GM18511 (cell line): ENCODE results near the gene ZNF839.
"Not testable (repeated sequence)": the region's sequence is repeated elsewhere in the genome, so short reads cannot be mapped to it uniquely, and the experiment has no call there.

Source experiments
- ATAC-seq: cut with Tn5 transposase; IDR thresholded peaks from one replicate; pipeline ENCODE4 v1.9.1; 2021; ENCODE audit warnings: mild to moderate bottlenecking, moderate library complexity; ENCODE audit not compliant: unreplicated experiment

The ZNF839 gene

DNA sequence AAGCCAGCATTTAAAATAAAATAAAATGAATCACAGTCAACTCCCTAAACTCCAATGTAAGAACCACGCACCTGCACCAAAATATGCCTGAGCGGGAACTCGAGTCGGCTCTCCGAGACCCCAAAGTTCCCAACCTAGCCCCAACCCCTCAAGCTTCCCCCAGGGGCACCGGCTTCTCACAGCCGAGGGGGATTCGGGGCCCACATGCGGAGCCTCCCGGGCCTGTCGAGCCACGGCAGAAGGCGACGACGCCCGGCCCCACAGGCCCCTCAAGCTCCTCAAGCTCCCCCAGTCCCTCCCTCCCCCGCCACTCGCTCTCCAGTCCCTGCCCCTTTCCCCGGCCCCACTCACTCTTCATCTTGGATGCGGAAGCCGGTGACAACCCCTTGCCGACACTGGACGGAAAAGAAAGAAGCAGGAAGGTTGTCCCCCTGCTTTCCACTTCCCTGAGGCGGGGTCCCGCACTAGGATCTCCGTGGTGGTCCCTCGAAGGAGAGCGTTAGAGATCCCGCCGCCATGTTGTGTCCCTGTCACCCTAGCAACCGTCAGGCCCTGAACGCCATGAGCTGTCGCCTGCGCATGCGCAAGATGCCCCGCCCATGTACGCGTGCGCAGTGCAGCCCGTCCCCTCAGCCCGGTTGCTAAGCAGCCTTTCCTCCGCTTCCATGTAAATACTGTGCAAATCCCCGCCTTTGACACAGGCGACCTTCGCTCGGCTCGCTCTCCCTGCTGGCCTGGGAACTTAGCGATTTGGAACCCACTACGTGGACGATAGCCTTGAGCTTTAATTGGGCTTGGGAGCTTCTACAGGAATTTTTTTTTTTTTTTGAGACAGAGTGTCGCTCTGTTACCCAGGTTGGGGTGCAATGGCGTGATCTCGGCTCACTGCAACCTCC is 14.7 kb upstream of the ZNF839 start, which contains the start of gene MOK:
TSS of gene MOK (minus strand) at position 554 of the 896 bp plus-strand sequence. CDS start at position 358, 196 bp downstream.
- ATAC-seq: peak; percentile 99

DNA sequence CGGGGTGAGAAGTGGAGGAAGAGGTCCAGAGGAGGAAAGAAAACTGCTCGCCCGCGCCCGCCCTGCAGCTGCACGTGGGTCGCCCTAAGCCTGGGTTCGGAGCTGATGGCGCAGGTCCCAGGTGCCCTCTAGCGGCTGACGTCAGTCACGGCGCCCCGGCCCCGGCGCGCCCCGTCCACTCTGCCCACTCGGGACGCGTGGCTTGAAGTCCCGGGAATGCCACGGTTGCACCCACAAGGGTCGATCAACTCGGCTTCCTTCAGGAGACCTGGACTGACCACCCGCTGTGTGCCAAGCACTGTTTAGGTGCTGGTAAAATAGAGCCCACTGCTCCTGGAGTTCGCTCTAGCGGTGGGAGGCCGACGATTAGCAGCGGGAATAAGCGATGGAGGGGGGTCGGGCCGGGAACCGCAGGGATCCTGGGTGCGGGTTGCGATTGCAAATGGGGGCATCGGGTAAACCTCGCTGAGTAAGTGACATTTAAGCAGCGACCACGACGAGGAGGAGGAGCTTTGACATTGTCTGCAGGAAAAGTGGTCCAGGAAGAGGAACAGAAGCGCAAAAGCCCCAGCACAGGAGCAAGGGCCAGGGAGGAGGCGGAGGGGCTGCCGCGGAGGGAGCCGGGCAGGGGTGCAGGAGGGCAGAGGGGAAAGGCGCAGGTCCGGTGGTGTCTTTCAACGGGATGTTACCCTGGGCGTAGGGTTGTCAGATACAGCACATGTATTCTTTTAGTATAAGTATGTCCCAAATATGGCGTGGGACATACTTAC is 5.1 kb upstream of the ZNF839 start:
- peak; percentile 66 for ATAC-seq

DNA sequence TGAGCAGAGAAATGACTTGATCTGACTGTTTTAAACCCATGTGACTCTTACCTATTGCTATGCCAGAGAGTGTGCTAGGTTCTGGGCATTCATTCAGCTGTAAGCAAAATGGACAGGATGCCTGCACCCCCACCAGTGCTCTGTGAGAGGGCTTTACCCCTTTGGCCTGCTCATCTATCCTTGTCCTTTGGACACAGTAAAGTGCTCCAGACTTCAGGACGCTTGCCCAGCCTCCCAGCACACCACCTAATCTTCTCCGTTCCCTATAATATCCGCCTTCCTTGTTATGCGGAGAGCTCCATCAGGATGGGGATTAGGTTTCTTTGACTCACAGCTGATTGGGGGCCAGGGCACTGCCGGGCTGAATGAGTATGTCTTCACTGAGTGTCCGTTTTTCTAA is 4.4 kb upstream of the ZNF839 start:
- no peak for ATAC-seq

DNA sequence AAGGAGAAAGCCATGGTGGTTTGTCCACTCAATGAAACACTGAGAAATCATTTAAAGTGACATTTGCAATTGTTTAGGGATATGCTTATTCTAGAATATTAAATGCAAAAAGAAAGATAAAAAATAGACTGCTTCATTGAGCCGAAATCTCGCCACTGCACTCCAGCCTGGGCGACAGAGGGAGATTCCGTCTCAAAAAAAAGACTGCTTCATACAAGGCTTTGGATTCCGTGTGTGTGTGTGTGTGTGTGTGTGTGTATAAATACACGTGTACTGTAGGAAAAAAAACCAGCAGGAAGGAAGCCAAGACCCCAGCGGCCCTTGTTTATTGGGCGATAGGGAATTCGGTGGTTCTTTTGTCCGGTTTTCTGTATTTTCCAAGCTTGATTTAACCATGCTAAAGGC is 3.2 kb upstream of the ZNF839 start:
- ATAC-seq: no peak

DNA sequence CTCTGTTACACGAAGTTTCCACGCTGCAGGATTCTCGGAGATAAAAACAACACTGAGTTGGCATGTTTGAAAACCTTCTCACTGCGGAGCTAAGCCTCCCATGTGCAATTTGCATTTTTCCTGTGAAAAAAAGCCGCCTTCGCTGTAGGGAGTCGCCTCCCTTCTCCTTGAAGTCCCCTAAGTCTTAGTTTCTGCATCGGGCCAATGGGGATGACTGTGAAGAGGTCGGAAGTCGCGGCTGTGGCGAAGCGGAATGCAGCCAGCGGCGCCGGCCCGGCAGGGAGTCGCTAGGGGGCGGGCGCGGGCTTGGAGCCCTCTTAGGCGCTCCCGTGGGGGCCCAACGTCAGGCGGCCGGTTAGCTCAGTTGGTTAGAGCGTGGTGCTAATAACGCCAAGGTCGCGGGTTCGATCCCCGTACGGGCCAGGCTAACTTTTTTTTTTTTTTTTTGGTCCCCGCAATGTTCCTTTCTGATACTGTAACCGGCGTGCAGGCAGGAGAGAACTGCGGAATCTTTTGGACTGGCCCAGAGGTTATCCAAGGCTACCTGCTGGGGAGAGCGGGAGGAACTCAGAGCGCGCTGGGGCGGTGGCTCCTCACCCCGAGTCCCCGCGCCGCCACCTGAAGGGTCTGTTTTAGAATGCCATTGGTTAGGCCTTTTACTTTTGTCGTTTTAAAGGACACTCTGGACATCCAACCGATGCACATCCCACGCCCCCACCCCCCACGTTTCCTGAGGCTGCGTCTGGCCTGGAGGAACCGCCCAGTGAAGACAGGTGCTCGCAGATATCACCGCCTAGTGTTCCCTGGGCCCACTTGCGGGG is 2.6 kb upstream of the ZNF839 start:
- ATAC-seq: peak; percentile 63

DNA sequence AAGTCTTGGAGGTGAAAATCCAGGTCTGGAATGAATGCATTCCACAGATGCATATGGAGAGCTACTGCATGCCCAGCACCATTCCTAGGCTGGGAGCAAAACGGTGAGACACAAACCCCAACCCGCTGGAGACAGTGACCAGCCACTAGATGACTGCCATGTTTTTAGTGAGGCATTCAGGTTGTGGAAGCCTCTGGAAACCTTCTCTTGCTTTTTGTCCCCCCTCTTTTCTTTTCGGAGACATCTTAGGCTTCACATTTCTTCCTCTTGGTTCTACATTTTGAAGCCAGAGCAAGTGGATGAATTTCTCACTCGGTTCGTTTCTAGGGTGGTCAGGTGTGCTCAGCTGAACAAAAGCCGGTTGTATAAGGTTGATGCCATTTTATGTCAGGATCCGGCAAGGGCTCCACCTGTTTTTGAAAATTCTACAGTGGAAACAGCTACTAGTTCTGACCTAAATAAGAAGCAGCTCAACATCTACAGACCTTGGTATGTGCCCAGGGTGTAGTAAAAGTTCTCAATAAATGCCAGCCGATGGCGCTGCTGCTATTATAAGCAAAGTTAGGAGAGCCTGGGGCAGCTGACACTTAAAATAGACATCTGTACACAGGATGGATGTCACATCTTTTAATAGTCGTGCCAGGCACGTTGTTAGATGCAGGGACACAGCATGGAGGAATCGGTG is 1.8 kb upstream of the ZNF839 start:
- ATAC-seq: no peak

DNA sequence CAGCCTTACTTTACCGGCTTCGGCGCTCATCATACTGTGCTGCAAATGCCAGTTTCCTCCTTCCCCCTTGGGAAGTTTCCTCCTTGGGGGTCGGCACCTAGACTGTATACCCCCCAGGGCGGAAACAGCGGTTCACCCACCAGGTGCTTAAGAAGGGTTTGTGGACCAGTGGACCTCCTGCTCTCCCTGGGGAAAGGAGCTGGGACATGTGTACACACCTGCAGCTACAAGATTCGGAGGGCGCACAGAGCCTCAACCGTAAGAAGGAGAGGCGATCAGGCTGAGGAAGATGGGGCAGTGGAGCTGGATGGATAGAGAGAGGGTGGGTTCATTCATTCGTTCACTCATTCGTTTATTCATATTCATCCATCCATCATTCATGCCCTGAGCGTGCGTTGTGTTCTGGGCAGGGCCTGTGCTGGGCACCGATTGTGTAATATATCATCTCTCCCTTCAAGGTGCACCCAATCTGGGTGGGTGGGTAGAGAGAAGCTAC is 717 bp upstream of the ZNF839 start:
- no peak for ATAC-seq

DNA sequence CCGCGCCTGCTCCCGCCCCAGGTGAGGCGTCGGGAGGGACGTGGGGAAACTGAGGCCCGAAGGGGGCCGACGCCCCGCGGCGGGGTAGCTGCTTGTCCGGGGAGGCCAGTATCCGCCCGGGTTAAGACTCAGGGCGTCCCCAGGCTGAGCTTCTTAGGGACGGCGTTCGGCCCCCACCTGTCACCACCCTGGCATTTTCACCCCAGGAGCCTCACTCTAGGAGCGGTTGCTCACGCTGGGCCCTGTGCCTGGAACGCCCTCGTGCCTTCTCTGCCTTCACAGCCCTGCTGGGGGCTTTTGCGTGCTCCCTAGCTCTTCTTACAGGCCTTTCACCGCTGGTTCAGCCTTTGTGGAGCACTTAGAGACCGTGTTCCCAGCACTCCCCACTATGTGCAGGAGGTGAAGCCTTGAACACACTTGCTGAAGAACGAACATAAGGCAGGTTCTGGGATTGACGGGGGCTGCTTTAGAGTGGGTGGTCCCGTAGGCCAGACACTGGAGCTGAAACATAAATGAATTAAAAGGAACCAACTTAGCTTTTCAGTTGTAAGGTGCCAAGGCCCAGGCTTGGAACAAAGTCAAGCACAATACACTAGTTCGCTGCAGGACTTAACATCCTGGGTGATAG is 601 bp downstream of the ZNF839 start:
- peak; percentile 23 for ATAC-seq

DNA sequence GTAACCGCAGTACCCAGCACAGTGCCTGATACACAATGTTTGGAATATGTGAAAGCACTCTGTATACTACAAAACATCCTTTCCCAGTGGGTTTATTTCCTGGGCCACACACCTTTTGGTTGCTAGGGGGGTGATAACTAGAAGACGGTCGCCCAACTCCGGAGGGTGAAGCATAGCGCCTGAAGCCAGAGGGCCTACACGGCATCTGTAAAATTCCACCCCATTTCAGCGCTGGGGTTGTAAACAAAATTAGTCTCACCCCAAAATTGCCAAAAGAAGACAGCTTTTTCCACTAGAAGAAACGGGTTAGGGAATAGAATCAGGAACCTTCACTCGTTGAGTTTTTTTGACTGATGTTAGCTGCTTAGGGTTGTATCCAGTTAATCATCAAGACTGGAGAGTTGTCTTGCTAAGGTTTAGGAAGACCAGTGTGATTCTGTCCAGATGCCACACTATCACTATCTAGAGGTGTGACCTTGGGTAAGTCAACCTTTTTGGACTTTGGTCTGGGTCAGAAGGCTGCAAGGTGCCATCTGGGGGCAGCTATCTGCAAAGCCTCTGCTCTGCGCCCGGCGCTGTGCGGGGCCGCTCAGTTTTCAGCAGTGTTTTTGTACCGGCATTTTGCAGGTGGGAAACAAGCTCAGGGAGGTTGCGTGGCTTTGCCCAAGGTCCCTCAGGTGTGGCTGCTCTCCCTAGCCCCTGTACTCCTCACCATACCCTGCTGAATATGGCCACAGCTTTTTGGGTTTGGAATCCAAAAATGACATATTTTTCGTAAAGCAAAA is 1.3 kb downstream of the ZNF839 start:
- no peak for ATAC-seq

DNA sequence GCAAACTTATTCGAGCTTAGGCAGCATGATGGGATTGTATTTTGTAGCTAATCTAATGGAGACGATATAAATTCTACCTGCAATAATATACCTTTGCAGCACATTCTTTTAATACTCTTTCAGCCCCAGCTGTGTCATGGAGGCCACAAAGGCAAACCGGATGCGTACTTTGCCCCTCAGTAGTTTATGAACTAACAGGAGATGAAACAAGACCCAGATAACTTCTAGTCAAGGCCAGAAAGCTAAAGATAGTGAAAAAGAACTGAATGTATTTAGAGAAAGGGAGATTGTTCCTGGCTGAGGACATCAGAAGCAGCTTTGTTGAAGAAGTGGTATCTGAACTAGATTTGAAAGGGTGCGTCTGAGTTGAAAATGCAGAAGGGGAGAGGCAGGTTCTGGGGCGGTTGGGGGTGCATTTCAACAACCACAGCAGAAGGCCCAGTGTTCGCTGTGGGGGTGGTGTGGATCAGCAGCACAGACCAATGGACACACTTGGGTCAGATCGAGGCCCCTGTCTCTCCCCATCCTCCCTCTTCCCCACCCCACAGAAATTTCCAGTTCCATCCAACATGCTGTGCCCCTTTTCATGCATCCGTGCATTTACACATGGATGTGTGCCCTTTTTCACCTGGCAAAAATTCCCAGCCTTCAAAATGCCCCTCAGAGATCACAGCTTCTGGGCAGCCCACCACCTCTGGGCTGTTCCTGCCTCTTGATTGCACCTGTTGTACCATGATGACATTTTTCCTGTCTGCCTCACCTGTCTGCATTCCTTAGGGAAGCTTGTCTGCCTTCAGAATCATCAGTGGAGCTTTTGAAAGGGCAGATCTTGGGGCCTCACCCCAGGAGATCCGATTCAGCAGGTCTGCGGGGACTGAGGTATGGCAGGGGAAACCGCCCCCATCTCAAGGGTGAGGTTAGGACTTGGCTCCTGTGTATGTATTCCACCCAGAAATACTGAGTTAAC is 2.2 kb downstream of the ZNF839 start:
- no peak for ATAC-seq

DNA sequence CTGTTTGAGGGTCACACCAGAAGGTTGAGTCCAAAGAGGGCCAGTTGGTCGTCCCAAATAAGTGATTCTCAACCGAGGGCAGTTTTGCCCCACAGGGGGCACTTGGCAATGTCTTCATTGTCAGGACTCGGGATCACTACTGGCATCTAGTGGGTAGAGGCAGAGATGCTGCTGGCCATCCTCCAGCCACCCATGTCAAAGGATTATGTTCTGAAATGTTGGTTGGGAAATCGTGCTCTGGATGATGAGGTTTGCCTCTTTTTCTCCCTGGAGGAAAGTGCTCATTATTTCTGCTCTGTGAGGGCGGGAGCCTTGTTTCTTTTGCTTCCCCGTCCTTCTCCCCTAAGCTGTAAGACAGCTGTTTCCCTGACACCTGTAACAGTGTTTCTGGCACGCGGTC is 3.6 kb downstream of the ZNF839 start:
- no peak for ATAC-seq

DNA sequence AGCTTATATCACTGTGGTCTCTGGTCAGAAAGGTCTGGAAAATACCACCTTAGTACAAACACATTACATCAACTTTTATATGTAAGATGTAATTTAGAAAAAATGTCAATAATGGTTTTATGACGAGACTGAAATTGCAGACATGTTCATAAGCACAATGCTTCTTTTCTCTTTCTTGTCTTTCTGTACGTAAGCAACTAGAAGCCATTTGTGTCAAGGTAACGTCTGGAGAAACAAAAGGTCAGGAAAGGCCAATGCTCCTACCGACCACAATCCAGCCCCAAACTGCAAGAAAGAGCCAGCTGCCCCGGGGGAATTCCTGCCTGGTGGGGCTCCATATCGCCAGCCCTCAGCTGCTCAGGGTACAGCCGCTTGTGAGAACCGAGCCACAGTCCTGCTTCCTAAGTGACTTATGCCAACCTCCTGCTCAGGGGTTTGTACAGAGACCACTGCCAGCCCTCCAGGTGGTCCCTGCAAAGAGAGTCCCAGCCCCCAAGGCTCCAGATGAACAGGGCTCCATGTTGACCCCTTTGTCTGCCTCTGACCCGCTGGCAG is 6.3 kb downstream of the ZNF839 start:
- ATAC-seq: no peak

DNA sequence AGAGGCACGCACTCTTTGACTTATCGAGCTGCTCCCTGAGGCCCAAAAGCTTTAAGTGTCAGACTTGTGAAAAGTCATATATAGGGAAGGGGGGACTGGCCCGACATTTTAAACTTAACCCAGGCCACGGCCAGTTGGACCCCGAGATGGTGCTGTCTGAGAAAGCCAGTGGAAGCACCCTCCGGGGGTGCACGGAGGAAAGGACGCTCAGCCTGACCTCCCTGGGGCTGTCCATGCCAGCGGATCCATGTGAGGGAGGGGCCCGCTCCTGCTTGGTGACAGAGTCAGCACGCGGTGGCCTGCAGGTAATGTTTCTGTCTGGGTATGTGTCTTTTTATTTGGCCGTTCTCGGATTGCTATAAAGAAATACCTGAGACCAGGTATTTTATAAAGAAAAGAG is 7.0 kb downstream of the ZNF839 start:
- no peak for ATAC-seq

DNA sequence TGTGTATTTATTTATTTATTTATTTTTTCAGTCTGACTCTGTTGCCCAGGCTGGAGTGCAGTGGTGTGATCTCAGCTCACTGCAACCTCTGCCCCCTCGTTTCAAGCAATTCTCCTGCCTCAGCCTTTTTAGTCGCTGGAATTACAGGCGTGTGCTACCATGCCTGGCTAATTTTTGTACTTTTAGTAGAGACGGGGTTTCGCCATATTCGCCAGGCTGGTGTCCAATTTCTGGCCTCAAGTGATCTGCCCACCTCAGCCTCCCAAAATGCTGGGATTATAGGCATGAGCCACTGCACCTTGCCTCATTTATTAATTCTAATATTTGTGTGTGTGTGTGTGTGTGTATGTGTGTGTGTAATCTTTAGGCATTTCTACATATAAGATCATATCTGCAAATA is 9.8 kb downstream of the ZNF839 start:
- ATAC-seq: not testable (repeated sequence)

DNA sequence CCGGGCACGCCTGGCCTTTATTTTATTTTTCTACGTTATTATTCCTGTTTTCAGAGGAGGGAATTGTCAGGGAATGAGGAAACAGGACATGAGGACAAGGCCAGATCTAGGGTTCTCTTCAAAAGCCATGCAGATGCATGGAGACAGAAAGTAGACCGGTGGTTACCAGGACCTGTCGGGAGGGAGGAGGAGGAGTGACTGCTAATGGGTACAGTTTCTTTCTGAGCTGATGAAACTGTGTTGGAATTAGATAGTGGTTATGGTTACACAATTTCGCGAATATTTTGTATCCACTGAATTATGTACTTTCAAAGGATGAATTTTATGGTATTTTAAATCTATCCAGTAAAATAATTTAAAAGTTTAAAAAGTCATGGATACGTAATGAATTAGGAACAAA is 11.3 kb downstream of the ZNF839 start:
- ATAC-seq: no peak

DNA sequence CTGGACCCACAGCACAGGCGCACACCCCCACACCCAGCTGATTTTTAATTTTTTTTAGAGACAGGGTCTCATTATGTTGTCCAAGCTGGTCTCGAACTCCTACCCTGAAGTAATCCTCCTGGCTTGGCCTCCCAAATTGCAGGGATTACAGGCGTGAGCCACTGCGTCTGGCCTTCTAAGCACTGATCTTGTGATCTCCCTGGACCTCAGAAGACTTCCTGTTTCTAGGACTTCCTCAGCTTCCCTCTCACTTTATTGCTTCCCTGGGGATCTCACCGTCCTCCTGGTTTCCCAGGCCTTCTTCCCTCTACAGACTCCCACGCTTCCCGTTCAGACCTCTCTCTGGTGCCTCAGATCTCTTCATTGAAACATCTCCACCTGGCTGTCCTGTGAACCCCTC is 13.8 kb downstream of the ZNF839 start:
- no peak for ATAC-seq

DNA sequence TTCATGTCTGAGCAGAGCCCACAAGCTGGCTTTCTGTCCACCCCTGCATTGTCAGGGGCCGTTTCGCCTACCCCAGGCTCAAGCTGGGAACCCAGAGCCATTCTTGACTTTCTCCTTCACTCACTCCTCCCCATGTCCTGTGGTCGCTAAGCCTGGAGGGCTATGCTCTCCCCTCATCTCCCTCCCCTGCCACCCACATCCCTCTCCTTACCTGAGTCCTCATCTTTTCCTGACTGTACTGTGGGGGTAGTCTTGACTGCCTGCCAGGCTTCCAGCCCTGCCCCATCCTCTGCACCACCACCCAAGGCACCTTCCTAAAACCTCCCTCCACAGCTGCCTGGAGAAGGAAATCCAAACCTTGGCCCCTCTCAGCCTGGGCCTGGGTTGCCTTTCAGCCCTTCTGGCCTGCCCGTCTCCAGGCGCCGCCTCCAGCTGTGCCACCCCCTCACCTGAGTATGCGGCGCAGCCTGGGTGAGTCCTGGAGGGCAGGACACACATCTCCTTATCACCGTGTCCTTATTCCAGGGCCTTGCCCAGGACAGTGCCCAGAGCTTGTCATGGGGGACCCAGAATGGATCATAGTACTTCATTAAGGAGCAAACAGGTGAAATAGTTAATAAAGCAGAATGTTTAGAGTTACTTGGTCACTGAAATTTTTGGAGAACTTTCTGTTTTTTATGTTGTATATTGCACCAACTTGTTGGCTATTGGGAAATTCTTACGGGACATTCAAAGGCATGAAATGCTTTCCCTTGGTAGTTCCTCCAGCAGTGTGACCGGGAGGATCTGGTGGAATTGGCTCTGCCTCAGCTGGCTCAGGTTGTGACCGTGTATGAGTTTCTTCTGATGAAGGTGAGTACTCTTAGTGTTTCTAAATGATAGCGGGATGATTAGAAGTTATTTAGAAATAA is 14.5 kb downstream of the ZNF839 start:
- ATAC-seq: no peak
